Measurements from ENCODE around the gene CCDC78. TPM values are rescaled to one million over a fixed set of nuclear protein-coding genes. Genes with fewer than 3 reads are reported as not detected.
A peak's percentile ranks its signal among the peaks of the same experiment; 100 is the strongest.

Gene CCDC78
- total and polyA plus RNA-seq, 2 of the 13 experiments (the other 11 are each of a cell fraction or from before 2014, with no cell fraction given): 0.53 to 1.5 TPM

DNA sequence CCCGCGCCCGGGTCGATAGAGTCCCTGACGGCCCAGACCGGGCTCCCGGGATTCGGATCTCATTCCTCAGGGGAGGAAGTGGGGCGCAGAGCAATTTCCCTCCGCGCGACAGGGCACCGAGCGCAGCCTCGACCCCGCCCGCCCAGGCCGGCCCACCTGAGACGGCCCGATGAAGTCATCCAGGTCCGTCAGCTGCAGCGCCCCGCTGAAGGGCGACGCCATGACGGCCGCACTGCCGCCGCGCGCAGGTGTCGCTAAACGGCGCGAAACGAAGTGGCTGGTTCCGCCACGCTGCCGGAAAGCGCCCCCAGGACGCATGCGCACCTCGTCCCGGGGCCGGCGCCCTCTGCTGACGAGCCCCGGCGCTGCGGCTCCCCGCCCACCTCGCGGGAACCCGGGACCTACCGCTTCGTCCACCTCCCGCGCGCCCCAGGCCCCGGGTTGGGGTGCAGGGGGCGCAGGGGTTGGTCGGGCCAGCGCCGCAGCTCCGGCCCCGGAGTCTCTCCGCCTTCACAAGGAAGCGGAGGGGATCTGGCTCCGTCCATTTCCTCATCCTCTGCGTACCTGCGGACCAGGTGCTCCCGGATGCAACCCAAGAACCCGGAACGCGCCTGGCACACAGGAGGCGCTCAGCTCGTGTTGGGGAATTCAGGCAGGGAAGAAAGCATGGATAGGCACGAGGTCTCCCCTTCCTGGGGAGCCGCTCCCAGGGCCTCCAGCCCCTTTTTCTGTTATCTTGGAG is 14.7 kb upstream of the CCDC78 start, which contains the start of gene CIAO3 (continued):
- TF ChIP-seq ZNF251 (CRISPR knock-in tag; IDR thresholded peaks at IDR 0.05) (no peak), ZNF230 (CRISPR knock-in tag; IDR thresholded peaks at IDR 0.05) (no peak; the same call in 1 of the 2 replicates), NR3C1 (CRISPR knock-in tag; IDR thresholded peaks at IDR 0.05) (no peak), NFE2 (CRISPR knock-in tag; IDR thresholded peaks at IDR 0.05) (no peak), ELF3 (CRISPR knock-in tag; IDR thresholded peaks at IDR 0.05) (peak; percentile 46), ZNF569 (CRISPR knock-in tag; IDR thresholded peaks at IDR 0.05; ENCODE audit: borderline replicate concordance) (no peak), ZNF430 (CRISPR knock-in tag; IDR thresholded peaks at IDR 0.05) (no peak), RBFOX2 (IDR thresholded peaks at IDR 0.05; ENCODE audit: low read depth, low read length) (peak; percentile 82), HDAC6 (IDR thresholded peaks at IDR 0.05; ENCODE audit: low read depth, low read length) (no peak), XRCC5 (optimal IDR thresholded peaks at IDR 0.05; ENCODE audit: low read length) (peak; percentile 75), ZNF749 (CRISPR knock-in tag; IDR thresholded peaks at IDR 0.05; ENCODE audit: borderline replicate concordance) (no peak), MTF2 (CRISPR knock-in tag; IDR thresholded peaks at IDR 0.05; ENCODE audit: borderline replicate concordance) (no peak), POLR2A (IDR thresholded peaks at IDR 0.05; ENCODE audit: insufficient read depth in 1 of 2, low read depth in 2 of 2, low read length in 2 of 2) (peak; percentile 50 to 68; a peak in 3 of 4 replicates), ZSCAN12 (CRISPR knock-in tag; IDR thresholded peaks at IDR 0.05) (no peak)
- TF ChIP-seq, protein P1, sequence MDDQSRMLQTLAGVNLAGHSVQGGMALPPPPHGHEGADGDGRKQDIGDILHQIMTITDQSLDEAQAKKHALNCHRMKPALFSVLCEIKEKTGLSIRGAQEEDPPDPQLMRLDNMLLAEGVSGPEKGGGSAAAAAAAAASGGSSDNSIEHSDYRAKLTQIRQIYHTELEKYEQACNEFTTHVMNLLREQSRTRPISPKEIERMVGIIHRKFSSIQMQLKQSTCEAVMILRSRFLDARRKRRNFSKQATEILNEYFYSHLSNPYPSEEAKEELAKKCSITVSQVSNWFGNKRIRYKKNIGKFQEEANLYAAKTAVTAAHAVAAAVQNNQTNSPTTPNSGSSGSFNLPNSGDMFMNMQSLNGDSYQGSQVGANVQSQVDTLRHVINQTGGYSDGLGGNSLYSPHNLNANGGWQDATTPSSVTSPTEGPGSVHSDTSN (CRISPR knock-in tag; IDR thresholded peaks at IDR 0.05; ENCODE audit: borderline replicate concordance): no peak
- TF ChIP-seq, protein P2, sequence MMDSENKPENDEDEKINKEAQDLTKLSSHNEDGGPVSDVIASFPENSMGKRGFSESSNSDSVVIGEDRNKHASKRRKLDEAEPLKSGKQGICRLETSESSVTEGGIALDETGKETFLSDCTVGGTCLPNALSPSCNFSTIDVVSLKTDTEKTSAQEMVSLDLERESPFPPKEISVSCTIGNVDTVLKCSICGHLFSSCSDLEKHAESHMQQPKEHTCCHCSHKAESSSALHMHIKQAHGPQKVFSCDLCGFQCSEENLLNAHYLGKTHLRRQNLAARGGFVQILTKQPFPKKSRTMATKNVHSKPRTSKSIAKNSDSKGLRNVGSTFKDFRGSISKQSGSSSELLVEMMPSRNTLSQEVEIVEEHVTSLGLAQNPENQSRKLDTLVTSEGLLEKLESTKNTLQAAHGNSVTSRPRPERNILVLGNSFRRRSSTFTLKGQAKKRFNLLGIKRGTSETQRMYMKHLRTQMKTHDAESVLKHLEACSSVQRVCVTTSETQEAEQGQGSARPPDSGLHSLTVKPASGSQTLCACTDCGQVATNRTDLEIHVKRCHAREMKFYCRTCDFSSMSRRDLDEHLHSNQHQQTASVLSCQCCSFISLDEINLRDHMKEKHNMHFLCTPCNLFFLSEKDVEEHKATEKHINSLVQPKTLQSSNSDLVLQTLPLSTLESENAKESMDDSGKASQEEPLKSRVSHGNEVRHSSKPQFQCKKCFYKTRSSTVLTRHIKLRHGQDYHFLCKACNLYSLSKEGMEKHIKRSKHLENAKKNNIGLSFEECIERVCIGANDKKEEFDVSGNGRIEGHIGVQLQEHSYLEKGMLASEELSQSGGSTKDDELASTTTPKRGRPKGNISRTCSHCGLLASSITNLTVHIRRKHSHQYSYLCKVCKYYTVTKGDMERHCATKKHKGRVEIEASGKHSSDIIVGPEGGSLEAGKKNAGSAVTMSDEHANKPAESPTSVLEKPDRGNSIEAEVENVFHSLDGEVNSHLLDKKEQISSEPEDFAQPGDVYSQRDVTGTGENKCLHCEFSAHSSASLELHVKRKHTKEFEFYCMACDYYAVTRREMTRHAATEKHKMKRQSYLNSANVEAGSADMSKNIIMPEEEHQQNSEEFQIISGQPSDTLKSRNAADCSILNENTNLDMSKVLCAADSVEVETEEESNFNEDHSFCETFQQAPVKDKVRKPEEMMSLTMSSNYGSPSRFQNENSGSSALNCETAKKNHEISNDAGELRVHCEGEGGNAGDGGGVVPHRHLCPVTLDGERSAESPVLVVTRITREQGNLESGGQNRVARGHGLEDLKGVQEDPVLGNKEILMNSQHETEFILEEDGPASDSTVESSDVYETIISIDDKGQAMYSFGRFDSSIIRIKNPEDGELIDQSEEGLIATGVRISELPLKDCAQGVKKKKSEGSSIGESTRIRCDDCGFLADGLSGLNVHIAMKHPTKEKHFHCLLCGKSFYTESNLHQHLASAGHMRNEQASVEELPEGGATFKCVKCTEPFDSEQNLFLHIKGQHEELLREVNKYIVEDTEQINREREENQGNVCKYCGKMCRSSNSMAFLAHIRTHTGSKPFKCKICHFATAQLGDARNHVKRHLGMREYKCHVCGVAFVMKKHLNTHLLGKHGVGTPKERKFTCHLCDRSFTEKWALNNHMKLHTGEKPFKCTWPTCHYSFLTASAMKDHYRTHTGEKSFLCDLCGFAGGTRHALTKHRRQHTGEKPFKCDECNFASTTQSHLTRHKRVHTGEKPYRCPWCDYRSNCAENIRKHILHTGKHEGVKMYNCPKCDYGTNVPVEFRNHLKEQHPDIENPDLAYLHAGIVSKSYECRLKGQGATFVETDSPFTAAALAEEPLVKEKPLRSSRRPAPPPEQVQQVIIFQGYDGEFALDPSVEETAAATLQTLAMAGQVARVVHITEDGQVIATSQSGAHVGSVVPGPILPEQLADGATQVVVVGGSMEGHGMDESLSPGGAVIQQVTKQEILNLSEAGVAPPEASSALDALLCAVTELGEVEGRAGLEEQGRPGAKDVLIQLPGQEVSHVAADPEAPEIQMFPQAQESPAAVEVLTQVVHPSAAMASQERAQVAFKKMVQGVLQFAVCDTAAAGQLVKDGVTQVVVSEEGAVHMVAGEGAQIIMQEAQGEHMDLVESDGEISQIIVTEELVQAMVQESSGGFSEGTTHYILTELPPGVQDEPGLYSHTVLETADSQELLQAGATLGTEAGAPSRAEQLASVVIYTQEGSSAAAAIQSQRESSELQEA (CRISPR knock-in tag; IDR thresholded peaks at IDR 0.05; ENCODE audit: not compliant biosample characterization): peak; percentile 86
- TF ChIP-seq, protein P3, sequence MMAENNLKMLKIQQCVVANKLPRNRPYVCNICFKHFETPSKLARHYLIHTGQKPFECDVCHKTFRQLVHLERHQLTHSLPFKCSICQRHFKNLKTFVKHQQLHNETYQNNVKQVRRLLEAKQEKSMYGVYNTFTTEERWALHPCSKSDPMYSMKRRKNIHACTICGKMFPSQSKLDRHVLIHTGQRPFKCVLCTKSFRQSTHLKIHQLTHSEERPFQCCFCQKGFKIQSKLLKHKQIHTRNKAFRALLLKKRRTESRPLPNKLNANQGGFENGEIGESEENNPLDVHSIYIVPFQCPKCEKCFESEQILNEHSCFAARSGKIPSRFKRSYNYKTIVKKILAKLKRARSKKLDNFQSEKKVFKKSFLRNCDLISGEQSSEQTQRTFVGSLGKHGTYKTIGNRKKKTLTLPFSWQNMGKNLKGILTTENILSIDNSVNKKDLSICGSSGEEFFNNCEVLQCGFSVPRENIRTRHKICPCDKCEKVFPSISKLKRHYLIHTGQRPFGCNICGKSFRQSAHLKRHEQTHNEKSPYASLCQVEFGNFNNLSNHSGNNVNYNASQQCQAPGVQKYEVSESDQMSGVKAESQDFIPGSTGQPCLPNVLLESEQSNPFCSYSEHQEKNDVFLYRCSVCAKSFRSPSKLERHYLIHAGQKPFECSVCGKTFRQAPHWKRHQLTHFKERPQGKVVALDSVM (CRISPR knock-in tag; IDR thresholded peaks at IDR 0.05): peak; percentile 46; the same call in 1 of the 2 replicates
- TF ChIP-seq, protein P4, sequence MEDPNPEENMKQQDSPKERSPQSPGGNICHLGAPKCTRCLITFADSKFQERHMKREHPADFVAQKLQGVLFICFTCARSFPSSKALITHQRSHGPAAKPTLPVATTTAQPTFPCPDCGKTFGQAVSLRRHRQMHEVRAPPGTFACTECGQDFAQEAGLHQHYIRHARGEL (CRISPR knock-in tag; IDR thresholded peaks at IDR 0.05): no peak
